K562 (cell line): ENCODE results near the gene ITGA7. TPM values are rescaled to one million over a fixed set of nuclear protein-coding genes. Genes with fewer than 3 reads are reported as not detected.

Source experiments
- KDM2B ChIP-seq: fragments of 250-450 bp; sonication (Bioruptor Pico); IDR thresholded peaks from 2 replicates; pipeline ENCODE4 v1.8.0; 2021; ENCODE audit warnings: mild to moderate bottlenecking, moderate library complexity
- RERE ChIP-seq: sonication (generic); formaldehyde crosslinking; IDR thresholded peaks from 2 replicates; pipeline ENCODE4 v1.8.0; 2023; ENCODE audit warnings: missing genetic modification reagents, mild to moderate bottlenecking, borderline replicate concordance
- polyA plus RNA-seq, 8 experiments: library from polyadenylated mRNA; depleted of rRNA in 4 of 8; stranded (reverse) in 5 of 8; unstranded in 3 of 8; fragments of >200 nt; fragmentation: Nextera tagmentation in 2 of 8; fragmentation: Illumina TruSeq in 1 of 8; extraction: Ambion mirVana in 2 of 8; extraction: Trizol in 1 of 8; gene quantifications; 2 replicates each; pipeline versions ENCODE4 v1.2.1 to v1.2.3, GENCODE V29; 2011 to 2014; ENCODE audit warnings: inconsistent platforms in 1 of 8, missing spikeins in 1 of 8
- total RNA-seq, 7 experiments: library from RNA; depleted of rRNA in 6 of 7; stranded (reverse); fragments of >200 nt in 6 of 7; fragmentation: Illumina TruSeq in 2 of 7; extraction: Trizol in 2 of 7; gene quantifications; 2 replicates each; pipeline versions ENCODE4 v1.2.1 to v1.2.3, GENCODE V29; 2011 to 2021; ENCODE audit warnings: low replicate concordance in 1 of 7

ITGA7 gene
- total and polyA plus RNA-seq, 9 of the 15 experiments (the other 6 are each of a cell fraction or from before 2014, with no cell fraction given), result 0.11 to 2.3 (median 0.56) TPM; not detected in 1

GRCh38 chr12:55692631-55693322 is 14.9 kb downstream of the ITGA7 start (continued):
- no peak for TF ChIP-seq RERE
- TF ChIP-seq KDM2B (CRISPR knock-in tag), result no peak
